ENCODE results near the gene SELENON.

SELENON gene

DNA sequence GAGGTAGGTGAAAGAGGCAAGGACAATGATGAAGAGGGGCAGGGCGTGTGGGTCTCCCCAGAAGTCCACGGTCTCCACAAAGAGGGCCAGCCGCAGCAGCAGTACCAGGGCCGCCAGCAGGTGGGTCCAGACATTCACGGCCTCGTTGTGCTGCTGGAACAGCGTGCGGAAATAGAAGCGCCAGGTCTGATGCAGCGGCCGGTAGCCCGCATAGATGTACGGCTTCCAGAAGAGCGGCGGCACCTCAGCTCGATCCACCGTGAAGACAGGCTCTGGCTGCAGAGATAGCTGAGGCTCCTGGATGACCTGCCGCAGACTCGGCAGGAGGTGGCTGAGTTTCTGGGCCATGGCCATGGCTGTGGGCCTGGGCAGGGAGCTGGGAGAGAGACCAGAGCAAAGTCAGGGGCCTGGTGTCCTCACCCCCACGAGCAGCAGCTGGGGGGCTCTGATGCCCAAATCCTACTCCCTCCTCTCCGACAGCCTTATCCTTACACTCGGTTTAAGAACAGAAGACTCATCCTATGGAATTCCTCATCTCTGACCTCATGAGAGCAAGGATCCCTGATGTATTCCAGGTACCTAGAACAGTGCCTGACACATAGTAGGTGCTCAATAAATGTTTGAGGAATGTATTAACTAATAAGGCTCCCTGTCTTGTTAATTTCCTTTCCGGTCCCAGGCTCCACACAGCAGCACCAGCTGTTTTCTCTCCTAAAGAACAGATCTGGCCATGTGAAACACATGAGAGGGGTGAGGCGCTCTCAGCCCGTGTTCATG, 63.7 kb downstream of the SELENON start:
- Histone ChIP-seq H3K4ac (ENCODE audit: low read length) (no peak overlapping the region), H3K18ac (ENCODE audit: low read length) (no peak overlapping the region), H3K9me3 (replicated peaks in 1 of 2; ENCODE audit: control insufficient read depth in 2 of 2, insufficient read depth in 1 of 2, low read depth in 1 of 2, low read length in 2 of 2) (no peaks in the 10 kb centered on the region), H3K23ac (ENCODE audit: low read depth, low read length, poor library complexity) (peak overlapping the region; percentile 16), H3K14ac (ENCODE audit: low read length) (no peak overlapping the region), H2BK12ac (ENCODE audit: low read length) (no peak overlapping the region), H4K91ac (ENCODE audit: low read depth, low read length, poor library complexity) (no peak overlapping the region), H3K9ac (ENCODE audit: low read depth, low read length, poor library complexity) (no peak overlapping the region), H3K4me2 (ENCODE audit: insufficient read depth, low read length, poor library complexity, severe bottlenecking) (no peak overlapping the region), H2BK120ac (ENCODE audit: low read depth, low read length) (peak overlapping the region; percentile 40), H4K8ac (ENCODE audit: low read depth, low read length) (no peak overlapping the region), H2BK15ac (ENCODE audit: low read length) (no peak overlapping the region), H3K27ac (replicated peaks; ENCODE audit: low read length) (no peak overlapping the region), H3K4me3 (ENCODE audit: low read length in 2 of 2) (no peak overlapping the region), H3K27me3 (ENCODE audit: control insufficient read depth in 3 of 3, insufficient read depth in 3 of 3, low read depth in 1 of 3, low read length in 3 of 3) (no peaks in the 10 kb centered on the region), H2AK5ac (ENCODE audit: low read depth, low read length) (no peak overlapping the region), H3K79me1 (ENCODE audit: low read depth, low read length) (no peaks in the 10 kb centered on the region), H2BK5ac (ENCODE audit: low read length) (peak overlapping the region; percentile 48), H2AFZ (ENCODE audit: low read length) (no peak overlapping the region), H3K4me1 (ENCODE audit: control insufficient read depth in 2 of 2, insufficient read depth in 1 of 2, low read depth in 1 of 2, low read length in 2 of 2) (peaks cover 5 to 12% of the 10 kb centered on the region in 2 donors), H3K36me3 (replicated peaks in 1 of 2; ENCODE audit: control insufficient read depth in 2 of 2, insufficient read depth in 2 of 2, low read length in 2 of 2) (peaks cover 2 to 15% of the 10 kb centered on the region in 2 donors)
- DNase-seq (ENCODE audit: low spot score) = no peak
- no CpG with 5 or more reads among the region's 25 CpGs for WGBS, 2 donors (ENCODE audit: extremely low coverage in 2 of 2, insufficient read length in 2 of 2, insufficient replicate concordance in 1 of 2)

DNA sequence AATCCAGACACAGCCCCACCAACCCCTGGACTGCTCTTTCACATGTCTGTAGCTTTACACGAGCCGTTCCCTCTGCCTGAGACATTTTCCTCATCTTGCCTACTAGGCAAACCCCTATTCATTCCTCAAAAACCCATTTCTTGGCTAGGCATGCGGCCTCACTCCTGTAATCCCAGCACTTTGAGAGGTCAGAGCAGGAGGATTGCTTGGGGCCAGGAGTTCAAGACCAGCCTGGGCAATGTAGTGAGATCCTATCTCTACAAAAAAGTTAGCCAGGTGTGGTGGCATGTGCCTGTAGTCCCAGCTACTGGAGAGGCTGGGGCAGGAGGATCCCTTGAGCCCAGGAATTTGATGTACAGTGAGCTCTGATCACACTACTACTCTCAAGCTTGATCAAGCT, 64.4 kb downstream of the SELENON start:
- no peak overlapping the region for H2AK5ac ChIP-seq (ENCODE audit: low read depth, low read length)
- H2AFZ ChIP-seq (ENCODE audit: low read length) = no peak overlapping the region
- no peak overlapping the region for H4K8ac ChIP-seq (ENCODE audit: low read depth, low read length)
- no peak overlapping the region for H3K27ac ChIP-seq (replicated peaks; ENCODE audit: low read length)
- H3K4me1 ChIP-seq (ENCODE audit: control insufficient read depth in 2 of 2, insufficient read depth in 1 of 2, low read depth in 1 of 2, low read length in 2 of 2) = peaks cover 5 to 10% of the 10 kb centered on the region in 2 donors
- no peak overlapping the region for H3K4ac ChIP-seq (ENCODE audit: low read length)
- H4K91ac ChIP-seq (ENCODE audit: low read depth, low read length, poor library complexity) = no peak overlapping the region
- H3K4me3 ChIP-seq (ENCODE audit: low read length in 2 of 2) = no peak overlapping the region
- H3K4me2 ChIP-seq (ENCODE audit: insufficient read depth, low read length, poor library complexity, severe bottlenecking) = no peak overlapping the region
- H3K9ac ChIP-seq (ENCODE audit: low read depth, low read length, poor library complexity) = no peak overlapping the region
- H2BK5ac ChIP-seq (ENCODE audit: low read length) = peak overlapping the region; percentile 48
- H3K18ac ChIP-seq (ENCODE audit: low read length) = no peak overlapping the region
- no peak overlapping the region for H3K14ac ChIP-seq (ENCODE audit: low read length)
- H3K9me3 ChIP-seq (replicated peaks in 1 of 2; ENCODE audit: control insufficient read depth in 2 of 2, insufficient read depth in 1 of 2, low read depth in 1 of 2, low read length in 2 of 2) = no peaks in the 10 kb centered on the region
- H2BK12ac ChIP-seq (ENCODE audit: low read length) = no peak overlapping the region
- no peaks in the 10 kb centered on the region for H3K27me3 ChIP-seq (ENCODE audit: control insufficient read depth in 3 of 3, insufficient read depth in 3 of 3, low read depth in 1 of 3, low read length in 3 of 3)
- peaks cover 2 to 15% of the 10 kb centered on the region in 2 donors for H3K36me3 ChIP-seq (replicated peaks in 1 of 2; ENCODE audit: control insufficient read depth in 2 of 2, insufficient read depth in 2 of 2, low read length in 2 of 2)
- no peak for DNase-seq (ENCODE audit: low spot score)
- no CpG with 5 or more reads among the region's 3 CpGs for WGBS, 2 donors (ENCODE audit: extremely low coverage in 2 of 2, insufficient read length in 2 of 2, insufficient replicate concordance in 1 of 2)
- no peak overlapping the region for H2BK15ac ChIP-seq (ENCODE audit: low read length)
- H2BK120ac ChIP-seq (ENCODE audit: low read depth, low read length) = peak overlapping the region; percentile 40
- no peaks in the 10 kb centered on the region for H3K79me1 ChIP-seq (ENCODE audit: low read depth, low read length)
- no peak overlapping the region for H3K23ac ChIP-seq (ENCODE audit: low read depth, low read length, poor library complexity)

DNA sequence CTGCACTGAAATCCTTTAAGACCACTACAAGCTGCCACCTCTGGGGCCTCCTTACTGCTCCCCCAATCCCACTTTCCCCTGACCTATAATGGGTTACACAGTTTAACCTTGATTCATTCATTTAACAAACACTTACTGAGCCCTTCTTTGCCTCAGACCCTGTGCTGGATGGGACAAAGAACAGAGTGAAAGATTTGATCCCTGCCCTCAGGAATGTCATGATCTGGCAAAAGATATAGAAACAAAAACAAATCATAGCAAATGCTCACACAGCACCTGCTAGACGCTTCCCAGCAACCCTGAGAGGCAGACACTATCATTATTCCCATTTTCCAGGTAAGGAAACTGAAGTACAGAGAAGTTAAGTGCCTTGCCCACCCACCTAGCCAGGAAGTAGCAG, 66.3 kb downstream of the SELENON start:
- Histone ChIP-seq H2BK15ac (ENCODE audit: low read length) (no peak overlapping the region), H4K91ac (ENCODE audit: low read depth, low read length, poor library complexity) (no peak overlapping the region), H3K4me1 (ENCODE audit: control insufficient read depth in 2 of 2, insufficient read depth in 1 of 2, low read depth in 1 of 2, low read length in 2 of 2) (peaks cover 11 to 16% of the 10 kb centered on the region in 2 donors), H3K18ac (ENCODE audit: low read length) (no peak overlapping the region), H4K8ac (ENCODE audit: low read depth, low read length) (no peak overlapping the region), H3K27me3 (ENCODE audit: control insufficient read depth in 3 of 3, insufficient read depth in 3 of 3, low read depth in 1 of 3, low read length in 3 of 3) (no peaks in the 10 kb centered on the region), H2AFZ (ENCODE audit: low read length) (no peak overlapping the region), H2BK5ac (ENCODE audit: low read length) (no peak overlapping the region), H3K4ac (ENCODE audit: low read length) (no peak overlapping the region), H2BK12ac (ENCODE audit: low read length) (no peak overlapping the region), H3K36me3 (replicated peaks in 1 of 2; ENCODE audit: control insufficient read depth in 2 of 2, insufficient read depth in 2 of 2, low read length in 2 of 2) (peaks cover 2 to 15% of the 10 kb centered on the region in 2 donors), H2AK5ac (ENCODE audit: low read depth, low read length) (no peak overlapping the region), H3K4me2 (ENCODE audit: insufficient read depth, low read length, poor library complexity, severe bottlenecking) (no peak overlapping the region), H3K27ac (replicated peaks; ENCODE audit: low read length) (no peak overlapping the region), H3K9ac (ENCODE audit: low read depth, low read length, poor library complexity) (no peak overlapping the region), H3K23ac (ENCODE audit: low read depth, low read length, poor library complexity) (no peak overlapping the region), H3K4me3 (ENCODE audit: low read length in 2 of 2) (no peak overlapping the region), H3K9me3 (replicated peaks in 1 of 2; ENCODE audit: control insufficient read depth in 2 of 2, insufficient read depth in 1 of 2, low read depth in 1 of 2, low read length in 2 of 2) (no peaks in the 10 kb centered on the region), H3K79me1 (ENCODE audit: low read depth, low read length) (no peaks in the 10 kb centered on the region), H2BK120ac (ENCODE audit: low read depth, low read length) (no peak overlapping the region), H3K14ac (ENCODE audit: low read length) (no peak overlapping the region)
- DNase-seq (ENCODE audit: low spot score) = no peak
- WGBS, 2 donors (ENCODE audit: extremely low coverage in 2 of 2, insufficient read length in 2 of 2, insufficient replicate concordance in 1 of 2) = no CpG with 5 or more reads among the region's 1 CpG

DNA sequence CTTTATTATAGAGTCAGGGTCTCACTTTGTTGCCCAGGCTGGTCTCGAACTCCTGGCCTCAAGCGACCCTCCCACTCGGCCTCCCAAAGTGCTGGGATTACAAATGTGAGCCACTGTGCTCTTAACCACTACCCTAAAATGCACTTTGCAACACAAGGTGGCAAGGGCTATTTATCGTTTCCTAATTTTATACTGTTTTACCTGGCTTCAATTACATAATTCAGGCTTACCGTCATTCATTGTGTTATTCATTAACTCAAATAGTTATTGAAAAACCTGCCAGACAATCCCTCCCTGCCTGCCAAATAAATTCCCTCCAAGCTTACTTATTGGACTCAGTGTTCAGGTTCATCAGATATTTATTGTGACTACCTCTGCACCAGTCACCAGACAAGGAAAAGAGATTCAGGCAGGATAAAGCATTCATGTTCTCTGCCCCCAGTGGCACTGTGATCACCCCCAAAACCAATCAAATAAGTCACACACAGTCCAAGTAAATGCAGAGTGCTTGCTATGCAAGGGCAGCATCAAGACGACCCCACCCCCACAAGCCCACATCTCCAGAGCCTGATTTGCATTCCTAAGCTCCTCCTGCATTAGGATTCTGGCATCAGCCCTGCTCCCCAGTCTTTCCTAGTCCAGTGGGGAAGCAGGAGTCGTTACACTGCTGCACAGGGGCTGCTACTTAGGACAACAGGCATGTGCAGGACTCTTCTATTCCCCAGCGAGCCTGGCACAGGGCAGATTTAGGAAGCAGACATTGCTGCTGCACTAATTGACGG, 67.4 kb downstream of the SELENON start:
- peak overlapping the region; percentile 22 for H2AK5ac ChIP-seq (ENCODE audit: low read depth, low read length)
- H3K4ac ChIP-seq (ENCODE audit: low read length) = no peak overlapping the region
- no peak overlapping the region for H3K4me3 ChIP-seq (ENCODE audit: low read length in 2 of 2)
- no peak overlapping the region for H3K27ac ChIP-seq (replicated peaks; ENCODE audit: low read length)
- DNase-seq (ENCODE audit: low spot score) = no peak
- no peak overlapping the region for H4K8ac ChIP-seq (ENCODE audit: low read depth, low read length)
- no peak overlapping the region for H2BK15ac ChIP-seq (ENCODE audit: low read length)
- H3K79me1 ChIP-seq (ENCODE audit: low read depth, low read length) = no peaks in the 10 kb centered on the region
- peaks cover 15 to 16% of the 10 kb centered on the region in 2 donors for H3K4me1 ChIP-seq (ENCODE audit: control insufficient read depth in 2 of 2, insufficient read depth in 1 of 2, low read depth in 1 of 2, low read length in 2 of 2)
- peak overlapping the region; percentile 55 for H3K18ac ChIP-seq (ENCODE audit: low read length)
- H2BK12ac ChIP-seq (ENCODE audit: low read length) = peak overlapping the region; percentile 23
- WGBS, 2 donors (ENCODE audit: extremely low coverage in 2 of 2, insufficient read length in 2 of 2, insufficient replicate concordance in 1 of 2) = no CpG with 5 or more reads among the region's 9 CpGs
- no peak overlapping the region for H3K23ac ChIP-seq (ENCODE audit: low read depth, low read length, poor library complexity)
- H2BK120ac ChIP-seq (ENCODE audit: low read depth, low read length) = peak overlapping the region; percentile 11
- H3K9me3 ChIP-seq (replicated peaks in 1 of 2; ENCODE audit: control insufficient read depth in 2 of 2, insufficient read depth in 1 of 2, low read depth in 1 of 2, low read length in 2 of 2) = no peaks in the 10 kb centered on the region
- H3K4me2 ChIP-seq (ENCODE audit: insufficient read depth, low read length, poor library complexity, severe bottlenecking) = no peak overlapping the region
- no peak overlapping the region for H3K9ac ChIP-seq (ENCODE audit: low read depth, low read length, poor library complexity)
- peaks cover 2 to 17% of the 10 kb centered on the region in 2 donors for H3K36me3 ChIP-seq (replicated peaks in 1 of 2; ENCODE audit: control insufficient read depth in 2 of 2, insufficient read depth in 2 of 2, low read length in 2 of 2)
- no peak overlapping the region for H4K91ac ChIP-seq (ENCODE audit: low read depth, low read length, poor library complexity)
- no peaks in the 10 kb centered on the region for H3K27me3 ChIP-seq (ENCODE audit: control insufficient read depth in 3 of 3, insufficient read depth in 3 of 3, low read depth in 1 of 3, low read length in 3 of 3)
- H2BK5ac ChIP-seq (ENCODE audit: low read length) = no peak overlapping the region
- no peak overlapping the region for H2AFZ ChIP-seq (ENCODE audit: low read length)
- H3K14ac ChIP-seq (ENCODE audit: low read length) = no peak overlapping the region

Measured in neuronal stem cell (in vitro differentiated cells).